Neutrophil (primary cell): ENCODE results near the gene ABCA1.

Source experiments
- H3K27ac ChIP-seq: fragments of 200-600 bp; sonication (generic); 2 replicates; pipeline ENCODE4 v1.5.1; 2016; ENCODE audit warnings: mild to moderate bottlenecking, moderate library complexity
- H3K27me3 ChIP-seq: fragments of 200-600 bp; sonication (generic); 2 replicates; pipeline ENCODE4 v1.6.0; 2016; ENCODE audit warnings: mild to moderate bottlenecking
- H3K36me3 ChIP-seq: fragments of 200-600 bp; sonication (generic); 2 replicates; pipeline ENCODE4 v1.5.1; 2017
- H3K4me1 ChIP-seq, 2 experiments: fragments of 200-600 bp in 1 of 2; sonication (generic) in 1 of 2; 1 replicate in 1 of 2; 2 replicates in 1 of 2; pipeline versions ENCODE4 v1.5.1 to v1.6.1; 2013 to 2016; ENCODE audit warnings: low read depth in 1 of 2, low read length in 1 of 2, mild to moderate bottlenecking in 1 of 2, moderate library complexity in 1 of 2; ENCODE audit not compliant: control insufficient read depth in 1 of 2, insufficient read depth in 1 of 2
- H3K4me3 ChIP-seq, 2 experiments: fragments of 200-600 bp in 1 of 2; sonication (generic) in 1 of 2; 1 replicate in 1 of 2; 2 replicates in 1 of 2; pipeline ENCODE4 v1.5.1; 2013 to 2016; ENCODE audit warnings: low read depth in 1 of 2, low read length in 1 of 2, mild to moderate bottlenecking in 1 of 2, moderate library complexity in 1 of 2
- H3K9me3 ChIP-seq: fragments of 200-600 bp; sonication (generic); 2 replicates; pipeline ENCODE4 v1.5.1; 2016
- CTCF ChIP-seq: fragments of 200-600 bp; sonication (generic); IDR thresholded peaks from 2 replicates; pipeline ENCODE4 v1.5.1; 2016; ENCODE audit warnings: antibody characterized with exemption

Gene ABCA1

GRCh38 chr9:104915049-104915448 lies 12.9 kb downstream of the ABCA1 start:
- peak overlapping the region; percentile 23 for H3K27ac ChIP-seq
- H3K4me1 ChIP-seq = peaks cover 0 to 14% of the 10 kb centered on the region in 2 experiments
- no peaks in the 10 kb centered on the region for H3K27me3 ChIP-seq
- H3K36me3 ChIP-seq = no peaks in the 10 kb centered on the region
- H3K9me3 ChIP-seq = no peaks in the 10 kb centered on the region
- H3K4me3 ChIP-seq = no peak overlapping the region
- TF ChIP-seq CTCF = no peak

- Histone ChIP-seq H3K36me3 (no peaks in the 10 kb centered on the region), H3K27ac (peak overlapping the region; percentile 23), H3K4me3 (no peak overlapping the region), H3K4me1 (peaks cover 0 to 18% of the 10 kb centered on the region in 2 experiments), H3K9me3 (no peaks in the 10 kb centered on the region), H3K27me3 (no peaks in the 10 kb centered on the region)
- no peak for TF ChIP-seq CTCF
Observed at GRCh38 chr9:104914466-104914865, 13.5 kb downstream of the ABCA1 start.

GRCh38 chr9:104912606-104913005 lies 15.3 kb downstream of the ABCA1 start:
- Histone ChIP-seq H3K4me3 (no peak overlapping the region), H3K27me3 (no peaks in the 10 kb centered on the region), H3K36me3 (no peaks in the 10 kb centered on the region), H3K27ac (no peak overlapping the region), H3K4me1 (peaks cover 0 to 18% of the 10 kb centered on the region in 2 experiments), H3K9me3 (no peaks in the 10 kb centered on the region)
- no peak for TF ChIP-seq CTCF

- Histone ChIP-seq H3K4me1 (peaks cover 0 to 18% of the 10 kb centered on the region in 2 experiments), H3K9me3 (no peaks in the 10 kb centered on the region), H3K36me3 (no peaks in the 10 kb centered on the region), H3K4me3 (no peak overlapping the region), H3K27me3 (no peaks in the 10 kb centered on the region), H3K27ac (no peak overlapping the region)
- no peak for TF ChIP-seq CTCF
Observed at GRCh38 chr9:104911032-104911607, 16.8 kb downstream of the ABCA1 start.

GRCh38 chr9:104907278-104907951 lies 20.5 kb downstream of the ABCA1 start:
- no peaks in the 10 kb centered on the region for H3K27me3 ChIP-seq
- no peak overlapping the region for H3K27ac ChIP-seq
- no peak for TF ChIP-seq CTCF
- H3K4me3 ChIP-seq = no peak overlapping the region
- H3K36me3 ChIP-seq = peaks cover 6% of the 10 kb centered on the region
- H3K4me1 ChIP-seq = peaks cover 0 to 13% of the 10 kb centered on the region in 2 experiments
- no peaks in the 10 kb centered on the region for H3K9me3 ChIP-seq
